ENCODE data around the gene CNIH1.

GRCh38 chr14:54440873-54441868, at the start of gene CNIH1:
- TF ChIP-seq CTCF (IDR thresholded peaks at IDR 0.05) (peak; percentile 97 to 98 (median 97)), EP300 (IDR thresholded peaks at IDR 0.05) (no peak), POLR2AphosphoS5 (IDR thresholded peaks at IDR 0.05) (peak; percentile 68 to 90)
